CD4-positive, alpha-beta T cell treated with Interleukin-4 for 1 hour (primary cell): ENCODE measurements around the gene ITPKB.

Source experiments
- DNase-seq, 2 donors: peaks; one replicate each; pipeline ENCODE4 v3.0.0-alpha.2; 2020 to 2022

The ITPKB gene

GRCh38 chr1:226682871-226683814 is 55.9 kb downstream of the ITPKB start:
- peak; percentile 28 to 45 for DNase-seq

DNA sequence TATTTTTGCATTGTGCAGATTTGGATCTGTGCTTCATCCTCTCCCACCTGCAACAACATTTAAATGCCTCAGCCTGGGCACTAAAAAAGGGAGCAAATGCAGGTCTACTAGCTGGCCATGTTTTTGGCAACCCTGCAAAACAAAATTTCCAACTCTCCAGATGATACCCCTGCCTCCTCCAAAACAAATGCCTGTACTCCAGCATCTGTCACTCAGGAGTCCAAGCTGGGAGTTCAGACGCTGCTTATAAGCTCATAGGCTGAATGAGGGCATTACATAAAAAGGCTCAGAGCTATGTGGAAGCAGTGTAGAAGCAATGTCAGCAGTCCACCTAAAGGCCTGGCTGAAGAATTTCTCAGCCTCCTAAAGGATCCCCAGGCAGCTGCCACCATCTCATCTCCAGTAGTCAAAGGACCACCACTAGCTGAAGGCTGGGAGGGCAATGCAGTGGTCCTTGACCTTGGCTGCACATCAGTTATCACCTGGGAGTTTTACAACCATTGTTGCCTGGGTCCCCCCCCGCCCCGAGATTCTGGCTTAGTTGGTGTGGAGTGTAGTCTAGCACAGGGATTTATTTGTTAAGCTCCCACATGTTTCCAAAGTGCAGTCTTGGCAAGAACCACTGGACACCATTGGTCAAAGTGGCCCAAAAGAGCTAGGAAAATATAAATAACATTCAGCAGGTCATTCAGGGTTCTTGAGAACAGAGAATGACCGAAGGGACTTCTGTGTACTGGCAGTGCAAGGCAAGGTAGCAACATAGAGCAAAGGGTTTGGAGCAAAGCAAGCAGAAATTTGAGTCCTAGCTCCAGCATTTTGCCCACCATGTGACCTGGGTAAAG is 57.2 kb downstream of the ITPKB start:
- peak in 1 of 2 donors; percentile 4 for DNase-seq

GRCh38 chr1:226680653-226681052 is 58.4 kb downstream of the ITPKB start:
- peak in 1 of 2 donors; percentile 3 for DNase-seq

DNA sequence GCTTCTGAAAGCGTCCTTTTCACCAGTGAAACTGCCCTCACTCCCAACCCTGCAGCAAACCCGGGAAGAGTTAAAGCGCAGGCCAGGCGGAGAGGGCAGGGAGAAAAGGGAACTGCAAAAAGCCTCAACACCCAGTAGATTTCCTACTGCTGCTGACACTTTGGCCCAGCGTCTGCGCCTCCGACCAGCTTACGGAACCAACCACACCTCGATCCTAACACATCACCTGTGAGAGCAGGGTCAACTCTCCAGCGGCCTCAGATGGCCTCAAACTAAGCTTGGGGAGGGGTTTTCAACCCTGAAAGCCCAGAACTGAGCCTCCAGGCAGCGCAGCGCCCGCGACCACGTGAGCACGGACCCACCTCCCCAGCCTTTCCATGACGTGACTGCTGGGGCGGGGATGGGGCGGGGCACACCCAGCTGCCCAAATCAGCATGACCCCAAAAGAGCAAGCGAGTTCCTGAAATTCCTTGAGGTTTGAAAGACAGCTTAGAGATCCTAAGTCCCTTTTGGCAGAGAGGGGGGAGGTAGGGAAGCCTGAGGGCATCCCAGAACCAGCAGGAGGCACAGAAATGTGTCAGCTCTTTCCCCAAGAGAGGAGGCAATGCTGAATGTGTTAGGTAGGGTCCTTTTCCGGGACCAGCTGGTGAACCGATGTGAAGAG is 59.1 kb downstream of the ITPKB start:
- peak; percentile 80 to 82 for DNase-seq

DNA sequence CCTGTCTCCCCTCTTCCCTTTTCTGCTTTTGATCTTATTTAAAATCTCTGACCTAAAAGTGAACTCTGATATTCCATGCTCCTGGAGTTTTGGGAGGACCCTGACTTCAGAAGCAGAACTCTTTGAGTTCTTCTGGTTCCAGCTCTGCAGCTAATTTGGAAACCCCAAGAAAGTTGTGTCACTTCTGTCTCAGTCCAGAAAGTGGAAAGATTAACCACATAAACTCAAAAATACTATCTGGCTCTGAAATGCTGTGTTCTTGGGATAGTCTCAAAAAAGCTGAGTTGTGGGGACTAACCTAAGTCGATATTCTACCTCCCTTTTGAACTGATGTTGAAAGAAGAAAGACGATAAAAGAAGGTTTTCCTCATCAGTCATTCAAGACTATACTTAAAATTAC is 59.8 kb downstream of the ITPKB start:
- DNase-seq = peak in 1 of 2 donors; percentile 6

- DNase-seq = peak; percentile 44 to 72
Measured at GRCh38 chr1:226678701-226679100, 60.4 kb downstream of the ITPKB start.

GRCh38 chr1:226678251-226678650 is 60.8 kb downstream of the ITPKB start:
- DNase-seq = peak in 1 of 2 donors; percentile 7

DNA sequence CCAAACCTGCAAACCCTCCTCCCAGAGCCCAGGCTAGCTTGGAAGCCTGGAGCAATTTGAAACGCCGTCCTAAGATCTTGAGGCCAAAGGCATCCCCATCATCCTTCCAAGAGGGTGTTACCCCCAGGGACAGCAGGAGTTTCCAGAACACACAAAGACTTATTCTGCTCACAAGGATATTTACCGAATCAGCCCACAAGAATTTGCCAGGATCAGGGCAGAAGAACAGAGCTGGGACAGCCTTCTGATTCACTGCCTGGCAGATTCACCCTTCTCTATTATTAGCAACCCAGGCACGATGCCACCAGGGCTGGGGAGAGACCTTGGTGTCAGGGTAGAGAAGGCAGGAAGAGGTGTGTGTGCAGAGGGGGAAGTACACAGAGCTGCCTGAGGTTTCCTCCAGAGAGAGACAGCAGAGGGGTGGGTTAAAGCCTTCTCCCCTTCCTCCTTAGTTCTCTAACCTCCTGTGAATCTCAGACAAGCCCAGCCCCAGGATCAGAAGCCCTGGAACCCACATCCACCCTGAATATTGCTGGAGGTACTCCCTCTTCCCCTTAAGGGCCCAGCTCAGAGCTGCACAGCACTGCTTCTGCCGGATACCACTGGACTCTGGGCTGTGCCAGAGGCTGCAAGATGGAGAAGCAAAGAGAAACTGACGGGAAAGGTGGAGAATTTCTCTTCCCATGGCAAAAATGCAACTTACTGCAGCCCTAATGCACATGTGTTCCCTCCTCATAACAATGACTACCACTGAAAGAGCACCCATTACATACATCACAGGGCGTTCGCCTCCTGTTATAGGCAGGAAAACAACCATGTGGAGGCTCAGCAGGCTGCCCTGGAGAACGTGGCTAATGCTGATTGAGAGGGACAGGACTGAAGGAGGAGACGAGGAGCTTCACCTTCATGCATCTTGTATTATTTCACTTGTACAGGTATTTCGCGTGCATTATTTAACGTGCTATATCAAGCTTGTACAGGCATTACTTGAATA is 61.8 kb downstream of the ITPKB start:
- peak; percentile 82 to 83 for DNase-seq

- peak; percentile 24 to 43 for DNase-seq
Measured at GRCh38 chr1:226676381-226676780, 62.7 kb downstream of the ITPKB start.

DNA sequence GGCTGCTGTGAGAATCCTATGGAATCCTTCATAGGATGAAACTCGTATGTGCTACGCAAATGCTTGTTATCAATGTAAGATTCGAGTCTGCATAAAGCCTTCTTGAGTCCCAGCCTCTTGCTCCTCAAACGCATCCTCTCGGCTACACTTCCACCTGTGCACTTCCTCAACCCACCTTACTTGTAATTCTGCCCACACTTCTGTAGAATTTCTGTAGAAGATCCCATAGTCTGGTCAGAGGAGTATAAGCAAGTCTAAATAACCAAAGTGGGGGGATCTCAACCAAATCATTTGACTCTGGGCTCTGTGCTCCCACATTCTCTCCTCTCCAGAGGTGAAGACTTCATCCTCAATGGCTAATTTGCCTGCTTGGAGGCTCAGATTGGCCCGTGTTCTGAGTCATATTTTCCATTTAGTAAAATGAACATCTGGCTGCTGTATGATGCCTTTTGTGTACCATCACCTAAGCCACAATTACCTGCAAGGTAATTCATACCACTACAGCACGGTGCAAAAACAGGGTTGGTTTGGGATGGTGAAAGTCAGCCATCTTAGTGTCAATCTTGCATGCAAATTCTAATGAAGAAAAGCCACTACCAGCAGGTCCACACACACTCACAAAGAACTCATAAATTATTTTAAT is 63.2 kb downstream of the ITPKB start:
- DNase-seq = peak; percentile 12 to 49

- peak; percentile 88 to 90 for DNase-seq
Measured at GRCh38 chr1:226674892-226675714, 64.0 kb downstream of the ITPKB start.

DNA sequence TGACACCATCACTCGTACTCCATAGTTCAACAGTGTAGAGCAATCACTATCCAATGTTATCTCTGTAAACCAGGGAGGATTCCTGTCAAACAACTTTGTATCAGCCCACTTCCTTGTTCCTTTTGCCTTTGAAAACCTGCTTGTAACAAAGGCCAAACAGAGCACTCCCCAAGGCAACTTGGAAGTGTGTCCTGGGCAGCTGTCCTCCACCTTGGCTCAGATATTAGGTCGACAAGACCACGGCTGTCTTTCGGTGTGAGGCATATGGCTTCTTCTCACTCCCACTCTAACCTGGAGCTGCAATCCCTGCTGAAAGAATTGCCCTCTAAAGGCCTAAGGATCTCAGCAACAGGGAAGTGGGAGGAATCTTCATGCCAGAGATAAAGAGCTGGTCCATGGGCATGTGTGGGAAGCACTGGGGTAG is 66.7 kb downstream of the ITPKB start:
- no peak for DNase-seq

GRCh38 chr1:226671277-226671676 is 67.8 kb downstream of the ITPKB start:
- DNase-seq = no peak

DNA sequence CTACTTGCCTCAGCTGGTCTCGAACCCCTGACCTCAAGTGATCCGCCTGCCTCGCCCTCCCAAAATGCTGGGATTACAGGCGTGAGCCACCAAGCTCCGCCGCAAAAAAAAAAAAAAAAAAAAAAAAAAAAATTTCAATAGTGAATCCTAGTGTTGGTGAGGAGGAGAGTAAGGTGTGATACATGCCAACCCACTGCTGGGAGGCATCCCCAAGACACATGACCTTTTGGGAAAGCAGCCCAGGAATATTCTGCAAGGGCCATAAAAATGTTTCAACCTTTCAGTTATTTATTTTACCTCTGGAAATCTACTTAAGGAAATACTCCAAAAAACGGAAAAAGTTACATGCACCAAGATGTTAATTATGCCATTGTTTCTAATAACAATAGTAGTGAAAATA is 69.0 kb downstream of the ITPKB start:
- DNase-seq = no peak

DNA sequence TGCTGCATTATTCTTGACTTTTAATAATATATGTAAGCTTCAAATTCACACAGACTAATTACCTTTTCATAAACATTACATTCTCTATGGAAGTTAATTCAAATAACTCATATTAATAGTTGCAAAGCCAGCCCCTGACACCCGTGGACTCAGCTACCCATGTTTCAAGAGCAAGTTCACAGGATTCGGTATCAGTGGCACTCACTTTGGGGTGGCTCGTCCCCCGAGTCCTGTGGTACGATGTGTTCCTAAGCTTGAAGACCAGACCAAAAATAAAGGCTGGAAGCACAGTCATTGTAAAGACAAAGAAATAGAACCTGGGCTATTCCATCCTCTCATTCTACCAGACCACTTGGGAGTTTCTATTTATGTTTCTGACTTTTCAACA is 70.9 kb downstream of the ITPKB start:
- no peak for DNase-seq

GRCh38 chr1:226666692-226667091 is 72.4 kb downstream of the ITPKB start:
- DNase-seq = no peak

DNA sequence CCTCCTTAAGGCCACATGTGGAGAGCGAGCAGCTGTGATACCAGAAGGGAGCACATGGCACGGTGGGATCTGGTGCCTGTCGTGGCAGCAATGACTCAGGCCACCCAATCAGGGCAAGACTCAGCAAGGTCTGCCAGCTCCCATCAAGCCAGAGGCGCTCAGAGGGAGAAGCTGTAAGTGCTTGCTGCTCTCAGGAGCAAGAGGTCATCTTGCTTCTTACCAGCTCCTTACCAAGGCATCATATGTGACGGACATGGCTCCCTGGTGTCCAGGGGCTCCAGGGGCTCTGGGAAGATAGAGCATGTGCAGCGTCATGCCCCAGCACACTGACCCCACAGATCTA is 72.9 kb downstream of the ITPKB start:
- DNase-seq = no peak

- DNase-seq = no peak
Measured at GRCh38 chr1:226665505-226666163, 73.4 kb downstream of the ITPKB start.

- no peak for DNase-seq
Measured at GRCh38 chr1:226664413-226665101, 74.5 kb downstream of the ITPKB start.
